Measurements from ENCODE around the gene MTOR.

MTOR gene

DNA sequence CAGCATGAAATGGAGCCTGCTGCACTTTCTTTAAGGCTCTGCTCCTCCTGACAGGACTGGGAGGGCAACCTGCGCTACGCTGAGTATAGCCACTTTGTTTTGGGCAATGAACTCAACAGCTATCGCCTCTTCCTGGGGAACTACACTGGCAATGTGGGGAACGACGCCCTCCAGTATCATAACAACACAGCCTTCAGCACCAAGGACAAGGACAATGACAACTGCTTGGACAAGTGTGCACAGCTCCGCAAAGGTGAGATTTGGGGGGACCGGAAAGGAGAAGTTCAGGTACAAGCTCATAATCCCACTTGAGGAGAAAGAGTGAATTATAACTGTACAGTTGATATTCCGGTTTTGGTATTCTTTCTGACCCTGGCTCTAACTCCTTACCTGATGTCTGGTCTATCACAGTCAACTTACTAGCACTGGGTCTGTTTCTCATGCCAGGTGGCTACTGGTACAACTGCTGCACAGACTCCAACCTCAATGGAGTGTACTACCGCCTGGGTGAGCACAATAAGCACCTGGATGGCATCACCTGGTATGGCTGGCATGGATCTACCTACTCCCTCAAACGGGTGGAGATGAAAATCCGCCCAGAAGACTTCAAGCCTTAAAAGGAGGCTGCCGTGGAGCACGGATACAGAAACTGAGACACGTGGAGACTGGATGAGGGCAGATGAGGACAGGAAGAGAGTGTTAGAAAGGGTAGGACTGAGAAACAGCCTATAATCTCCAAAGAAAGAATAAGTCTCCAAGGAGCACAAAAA is 67.8 kb downstream of the MTOR start:
- TF ChIP-seq REST (IDR thresholded peaks at IDR 0.05; ENCODE audit: insufficient replicate concordance, low read depth) (peak; percentile 88), GABPA (IDR thresholded peaks at IDR 0.05; ENCODE audit: low read depth) (no peak), POLR2AphosphoS5 (IDR thresholded peaks at IDR 0.05; ENCODE audit: low read depth) (no peak)
- no peak overlapping the region for H3K27ac ChIP-seq (replicated peaks)
- no peak for DNase-seq (ENCODE audit: low read depth in 1 of 2, low spot score in 1 of 2)

DNA sequence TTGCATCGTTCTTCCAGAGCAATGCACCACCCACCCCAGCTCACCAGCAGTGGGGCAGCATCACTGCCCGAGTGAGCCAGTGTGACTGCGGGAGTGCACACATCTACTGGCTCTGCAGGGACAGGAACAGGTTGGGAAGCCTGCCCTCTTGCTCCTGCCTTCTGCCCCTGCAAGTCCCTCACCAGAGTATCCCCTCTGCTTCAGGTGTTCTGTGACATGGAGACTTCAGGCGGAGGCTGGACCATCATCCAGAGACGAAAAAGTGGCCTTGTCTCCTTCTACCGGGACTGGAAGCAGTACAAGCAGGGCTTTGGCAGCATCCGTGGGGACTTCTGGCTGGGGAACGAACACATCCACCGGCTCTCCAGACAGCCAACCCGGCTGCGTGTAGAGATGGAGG is 69.0 kb downstream of the MTOR start:
- H3K27ac ChIP-seq (replicated peaks) = no peak overlapping the region
- no peak overlapping the region for H3K4me3 ChIP-seq (replicated peaks; ENCODE audit: insufficient read depth, low read length)
- no peaks in the 10 kb centered on the region for H3K27me3 ChIP-seq (ENCODE audit: insufficient read depth, poor library complexity, severe bottlenecking)
- no peak for DNase-seq (ENCODE audit: low read depth in 1 of 2, low spot score in 1 of 2)
- TF ChIP-seq, protein P1, sequence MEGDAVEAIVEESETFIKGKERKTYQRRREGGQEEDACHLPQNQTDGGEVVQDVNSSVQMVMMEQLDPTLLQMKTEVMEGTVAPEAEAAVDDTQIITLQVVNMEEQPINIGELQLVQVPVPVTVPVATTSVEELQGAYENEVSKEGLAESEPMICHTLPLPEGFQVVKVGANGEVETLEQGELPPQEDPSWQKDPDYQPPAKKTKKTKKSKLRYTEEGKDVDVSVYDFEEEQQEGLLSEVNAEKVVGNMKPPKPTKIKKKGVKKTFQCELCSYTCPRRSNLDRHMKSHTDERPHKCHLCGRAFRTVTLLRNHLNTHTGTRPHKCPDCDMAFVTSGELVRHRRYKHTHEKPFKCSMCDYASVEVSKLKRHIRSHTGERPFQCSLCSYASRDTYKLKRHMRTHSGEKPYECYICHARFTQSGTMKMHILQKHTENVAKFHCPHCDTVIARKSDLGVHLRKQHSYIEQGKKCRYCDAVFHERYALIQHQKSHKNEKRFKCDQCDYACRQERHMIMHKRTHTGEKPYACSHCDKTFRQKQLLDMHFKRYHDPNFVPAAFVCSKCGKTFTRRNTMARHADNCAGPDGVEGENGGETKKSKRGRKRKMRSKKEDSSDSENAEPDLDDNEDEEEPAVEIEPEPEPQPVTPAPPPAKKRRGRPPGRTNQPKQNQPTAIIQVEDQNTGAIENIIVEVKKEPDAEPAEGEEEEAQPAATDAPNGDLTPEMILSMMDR (IDR thresholded peaks at IDR 0.05; ENCODE audit: insufficient read depth, low read length) = no peak
- TF ChIP-seq REST (IDR thresholded peaks at IDR 0.05; ENCODE audit: insufficient replicate concordance, low read depth) = no peak

More for the DNA sequence above, 67.8 kb downstream of the MTOR start:
- no peak overlapping the region for H3K4me3 ChIP-seq (replicated peaks; ENCODE audit: insufficient read depth, low read length)
- no peaks in the 10 kb centered on the region for H3K27me3 ChIP-seq (ENCODE audit: insufficient read depth, poor library complexity, severe bottlenecking)

GRCh38 chr1:11188858-11189451 is 73.4 kb downstream of the MTOR start, which contains the start of gene ANGPTL7:
TSS of gene ANGPTL7 (plus strand) at chr1:11189355. CDS start at chr1:11189580, 225 bp downstream.
- DNase-seq (ENCODE audit: low read depth in 1 of 2, low spot score in 1 of 2) = no peak
- TF ChIP-seq, protein P1 (IDR thresholded peaks at IDR 0.05; ENCODE audit: insufficient read depth, low read length) = no peak
- TF ChIP-seq REST (IDR thresholded peaks at IDR 0.05; ENCODE audit: insufficient replicate concordance, low read depth) (no peak), GABPA (IDR thresholded peaks at IDR 0.05; ENCODE audit: low read depth) (no peak), POLR2AphosphoS5 (IDR thresholded peaks at IDR 0.05; ENCODE audit: low read depth) (no peak)
- no peak within 1 kb of the TSS for H3K27ac ChIP-seq (replicated peaks)
- H3K27me3 ChIP-seq (ENCODE audit: insufficient read depth, poor library complexity, severe bottlenecking) = no peaks in the 10 kb centered on the region
- H3K4me3 ChIP-seq (replicated peaks; ENCODE audit: insufficient read depth, low read length) = no peak within 1 kb of the TSS
